Measurements from ENCODE around the gene FUT8.

Gene FUT8

DNA sequence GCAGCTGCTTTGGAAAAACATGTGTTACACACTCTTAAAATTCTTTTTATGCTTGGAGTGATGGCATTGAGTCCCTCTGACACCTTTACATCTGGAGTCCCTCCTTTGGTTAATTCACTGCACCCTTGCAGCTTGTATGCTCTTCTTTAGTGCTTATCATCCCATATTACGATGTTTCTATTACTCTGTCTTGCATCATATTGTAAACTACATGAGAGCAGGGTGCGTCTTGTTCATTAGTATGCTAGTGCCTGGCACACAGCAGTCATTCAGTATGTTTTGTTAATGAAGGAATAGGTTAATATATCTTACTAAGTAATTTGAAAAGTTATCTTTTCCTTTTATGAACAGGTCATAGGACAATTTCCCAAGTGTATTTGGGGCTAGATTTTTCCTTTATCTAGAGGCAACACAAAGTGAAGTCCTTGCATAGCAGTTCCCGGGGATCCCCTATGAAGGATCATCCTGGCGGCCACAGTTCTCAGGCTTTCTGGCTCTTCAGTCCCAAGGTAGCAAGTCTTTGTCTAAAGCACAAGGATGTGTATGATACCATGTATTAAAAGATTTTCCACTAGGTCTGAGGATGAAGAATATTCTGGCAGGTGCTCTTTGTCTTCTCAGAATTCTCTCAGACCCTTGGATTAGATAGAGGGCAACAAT lies 363.8 kb downstream of the FUT8 start:
- H2AFZ ChIP-seq (ENCODE audit: low read depth), result no peak overlapping the region
- H3K4me2 ChIP-seq, result no peak overlapping the region
- H3K4me3 ChIP-seq (IDR thresholded peaks at IDR 0.05; ENCODE audit: insufficient read depth, low read depth, low read length), result no peak overlapping the region
- no peaks in the 10 kb centered on the region for H3K4me1 ChIP-seq (ENCODE audit: low read depth, poor library complexity, severe bottlenecking)
- no peak overlapping the region for H3K27ac ChIP-seq
- H4K20me1 ChIP-seq (ENCODE audit: insufficient read depth), result no peaks in the 10 kb centered on the region
- no peaks in the 10 kb centered on the region for H3K36me3 ChIP-seq (ENCODE audit: insufficient read depth)
- no peak overlapping the region for H3K9ac ChIP-seq
- no peaks in the 10 kb centered on the region for H3K27me3 ChIP-seq (ENCODE audit: insufficient read depth, low read depth)
- H3K79me2 ChIP-seq (ENCODE audit: insufficient read depth, low read depth), result no peaks in the 10 kb centered on the region
- TF ChIP-seq, protein P1, sequence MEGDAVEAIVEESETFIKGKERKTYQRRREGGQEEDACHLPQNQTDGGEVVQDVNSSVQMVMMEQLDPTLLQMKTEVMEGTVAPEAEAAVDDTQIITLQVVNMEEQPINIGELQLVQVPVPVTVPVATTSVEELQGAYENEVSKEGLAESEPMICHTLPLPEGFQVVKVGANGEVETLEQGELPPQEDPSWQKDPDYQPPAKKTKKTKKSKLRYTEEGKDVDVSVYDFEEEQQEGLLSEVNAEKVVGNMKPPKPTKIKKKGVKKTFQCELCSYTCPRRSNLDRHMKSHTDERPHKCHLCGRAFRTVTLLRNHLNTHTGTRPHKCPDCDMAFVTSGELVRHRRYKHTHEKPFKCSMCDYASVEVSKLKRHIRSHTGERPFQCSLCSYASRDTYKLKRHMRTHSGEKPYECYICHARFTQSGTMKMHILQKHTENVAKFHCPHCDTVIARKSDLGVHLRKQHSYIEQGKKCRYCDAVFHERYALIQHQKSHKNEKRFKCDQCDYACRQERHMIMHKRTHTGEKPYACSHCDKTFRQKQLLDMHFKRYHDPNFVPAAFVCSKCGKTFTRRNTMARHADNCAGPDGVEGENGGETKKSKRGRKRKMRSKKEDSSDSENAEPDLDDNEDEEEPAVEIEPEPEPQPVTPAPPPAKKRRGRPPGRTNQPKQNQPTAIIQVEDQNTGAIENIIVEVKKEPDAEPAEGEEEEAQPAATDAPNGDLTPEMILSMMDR (conservative IDR thresholded peaks at IDR 0.05; ENCODE audit: low read depth, low read length), result no peak

DNA sequence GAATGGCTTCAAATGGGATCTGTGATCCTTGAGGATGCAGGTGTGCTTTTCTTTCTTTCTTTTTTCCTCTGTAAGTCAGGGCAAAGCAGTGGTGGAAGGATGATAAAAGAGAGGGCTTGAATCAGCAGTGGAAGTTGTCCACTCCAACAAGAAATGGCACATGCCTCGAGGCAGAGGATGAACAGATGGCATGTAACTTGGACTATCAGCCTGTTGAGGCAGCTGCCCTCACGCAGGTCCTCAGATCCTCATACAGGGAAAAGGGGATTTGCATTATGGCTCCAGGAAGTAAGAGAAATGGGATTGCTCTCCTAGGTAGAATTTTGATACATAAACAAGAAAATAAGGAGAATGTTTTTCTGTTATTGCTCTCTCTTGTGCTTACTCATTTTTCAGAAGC lies 368.0 kb downstream of the FUT8 start:
- Histone ChIP-seq H3K9ac (no peak overlapping the region), H3K36me3 (ENCODE audit: insufficient read depth) (no peaks in the 10 kb centered on the region), H4K20me1 (ENCODE audit: insufficient read depth) (no peaks in the 10 kb centered on the region), H3K4me1 (ENCODE audit: low read depth, poor library complexity, severe bottlenecking) (no peaks in the 10 kb centered on the region), H2AFZ (ENCODE audit: low read depth) (no peak overlapping the region), H3K27me3 (ENCODE audit: insufficient read depth, low read depth) (no peaks in the 10 kb centered on the region), H3K4me2 (no peak overlapping the region), H3K4me3 (IDR thresholded peaks at IDR 0.05; ENCODE audit: insufficient read depth, low read depth, low read length) (no peak overlapping the region), H3K79me2 (ENCODE audit: insufficient read depth, low read depth) (no peaks in the 10 kb centered on the region), H3K27ac (no peak overlapping the region)
- TF ChIP-seq, protein P1 (conservative IDR thresholded peaks at IDR 0.05; ENCODE audit: low read depth, low read length), result no peak

DNA sequence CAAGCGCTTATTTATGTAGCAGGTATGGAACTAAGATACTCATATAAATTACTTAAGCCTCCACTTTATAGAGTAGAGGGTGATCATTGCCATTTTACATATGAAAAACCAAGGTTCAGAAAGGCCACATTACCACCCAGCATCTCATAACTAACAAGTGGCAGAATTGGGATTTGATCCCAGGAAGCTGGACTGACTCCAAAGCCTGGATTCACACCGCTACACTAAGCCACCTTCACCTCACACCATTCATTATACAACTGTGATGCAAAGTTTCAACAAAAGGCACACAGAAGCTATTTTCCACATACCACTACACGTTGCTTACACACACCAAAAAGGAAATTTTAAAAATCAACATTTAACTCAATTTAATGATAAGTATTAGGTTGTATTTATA lies 370.6 kb downstream of the FUT8 start:
- H4K20me1 ChIP-seq (ENCODE audit: insufficient read depth), result no peaks in the 10 kb centered on the region
- no peak overlapping the region for H3K4me3 ChIP-seq (IDR thresholded peaks at IDR 0.05; ENCODE audit: insufficient read depth, low read depth, low read length)
- TF ChIP-seq, protein P1 (conservative IDR thresholded peaks at IDR 0.05; ENCODE audit: low read depth, low read length), result no peak
- H3K4me1 ChIP-seq (ENCODE audit: low read depth, poor library complexity, severe bottlenecking), result no peaks in the 10 kb centered on the region
- no peak overlapping the region for H2AFZ ChIP-seq (ENCODE audit: low read depth)
- H3K27me3 ChIP-seq (ENCODE audit: insufficient read depth, low read depth), result no peaks in the 10 kb centered on the region
- H3K36me3 ChIP-seq (ENCODE audit: insufficient read depth), result no peaks in the 10 kb centered on the region
- H3K27ac ChIP-seq, result no peak overlapping the region
- H3K9ac ChIP-seq, result no peak overlapping the region
- H3K79me2 ChIP-seq (ENCODE audit: insufficient read depth, low read depth), result no peaks in the 10 kb centered on the region
- no peak overlapping the region for H3K4me2 ChIP-seq

DNA sequence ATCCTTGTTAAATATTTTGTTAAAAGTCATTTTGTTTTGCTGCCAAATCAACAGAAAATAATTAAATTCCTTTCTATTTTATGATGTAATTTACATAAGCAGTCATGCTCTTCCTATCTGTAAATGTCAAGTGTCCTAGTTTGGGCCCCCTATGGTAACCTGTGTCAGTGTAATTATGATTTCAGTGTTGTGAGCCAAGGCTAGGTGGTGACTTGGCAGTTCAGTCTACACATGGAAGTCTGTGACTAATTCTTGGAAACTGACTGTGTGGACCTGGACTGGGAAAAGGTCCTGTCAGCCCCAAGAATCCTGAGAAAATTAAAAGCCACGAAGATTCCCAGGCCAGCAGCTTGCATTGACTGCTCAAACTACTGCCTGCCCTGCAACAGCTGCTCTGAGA lies 371.0 kb downstream of the FUT8 start:
- Histone ChIP-seq H3K27me3 (ENCODE audit: insufficient read depth, low read depth) (no peaks in the 10 kb centered on the region), H3K4me3 (IDR thresholded peaks at IDR 0.05; ENCODE audit: insufficient read depth, low read depth, low read length) (no peak overlapping the region), H3K79me2 (ENCODE audit: insufficient read depth, low read depth) (no peaks in the 10 kb centered on the region), H4K20me1 (ENCODE audit: insufficient read depth) (no peaks in the 10 kb centered on the region), H2AFZ (ENCODE audit: low read depth) (no peak overlapping the region), H3K4me1 (ENCODE audit: low read depth, poor library complexity, severe bottlenecking) (no peaks in the 10 kb centered on the region), H3K27ac (no peak overlapping the region), H3K9ac (no peak overlapping the region), H3K36me3 (ENCODE audit: insufficient read depth) (no peaks in the 10 kb centered on the region), H3K4me2 (no peak overlapping the region)
- TF ChIP-seq, protein P1 (conservative IDR thresholded peaks at IDR 0.05; ENCODE audit: low read depth, low read length), result no peak
